HepG2 (cell line): ENCODE results near the gene BABAM1. TPM values are rescaled to one million over a fixed set of nuclear protein-coding genes. Genes with fewer than 3 reads are reported as not detected.

ENCODE experiments used
- DMTF1 ChIP-seq: sonication (generic); formaldehyde crosslinking; IDR thresholded peaks from 2 replicates; pipeline ENCODE4 v1.4.0; 2020; ENCODE audit warnings: mild to moderate bottlenecking, missing genetic modification reagents
- E2F2 ChIP-seq: sonication (generic); formaldehyde crosslinking; IDR thresholded peaks from 2 replicates; pipeline ENCODE4 v1.4.0; 2020; ENCODE audit warnings: missing genetic modification reagents, borderline replicate concordance
- HNF1B ChIP-seq: sonication (generic); formaldehyde crosslinking; IDR thresholded peaks from 2 replicates; pipeline ENCODE4 v1.5.1; 2020; ENCODE audit warnings: mild to moderate bottlenecking, moderate library complexity, missing genetic modification reagents
- IRF9 ChIP-seq: sonication (generic); formaldehyde crosslinking; IDR thresholded peaks from 2 replicates; pipeline ENCODE4 v1.8.0; 2022; ENCODE audit warnings: missing genetic modification reagents, mild to moderate bottlenecking, borderline replicate concordance
- KLF16 ChIP-seq, 2 experiments: sonication (generic) in 1 of 2; formaldehyde crosslinking in 1 of 2; IDR thresholded peaks; 2 replicates each; pipeline versions ENCODE4 v1.6.1 to v1.8.0; 2016 to 2023; ENCODE audit warnings: missing genetic modification reagents in 2 of 2, missing compliant biosample characterization in 1 of 2
- MATR3 ChIP-seq: sonication (generic); formaldehyde crosslinking; IDR thresholded peaks from 2 replicates; pipeline ENCODE4 v1.4.0; 2020; ENCODE audit warnings: missing genetic modification reagents
- TEAD2 ChIP-seq: sonication (generic); formaldehyde crosslinking; IDR thresholded peaks from 2 replicates; pipeline ENCODE4 v1.9.0; 2021; ENCODE audit warnings: missing genetic modification reagents
- TMF1 ChIP-seq: sonication (generic); formaldehyde crosslinking; IDR thresholded peaks from 2 replicates; pipeline ENCODE4 v1.8.1; 2022; ENCODE audit warnings: low read depth, missing genetic modification reagents
- ZNF318 ChIP-seq: sonication (generic); formaldehyde crosslinking; IDR thresholded peaks from 2 replicates; pipeline ENCODE4 v1.4.0; 2020; ENCODE audit warnings: mild to moderate bottlenecking, missing genetic modification reagents
- ZNF496 ChIP-seq: sonication (generic); formaldehyde crosslinking; IDR thresholded peaks from 2 replicates; pipeline ENCODE4 v1.8.1; 2023; ENCODE audit warnings: mild to moderate bottlenecking, moderate library complexity, missing genetic modification reagents; ENCODE audit not compliant: insufficient replicate concordance
- ZNF720 ChIP-seq: sonication (generic); formaldehyde crosslinking; IDR thresholded peaks from 2 replicates; pipeline ENCODE4 v1.4.0; 2020; ENCODE audit warnings: missing genetic modification reagents
- ZNF782 ChIP-seq: sonication (generic); formaldehyde crosslinking; IDR thresholded peaks from 2 replicates; pipeline ENCODE4 v1.4.0; 2020; ENCODE audit warnings: missing genetic modification reagents, mild to moderate bottlenecking, borderline replicate concordance
- polyA plus RNA-seq, 8 experiments: library from polyadenylated mRNA; depleted of rRNA in 3 of 8; stranded (reverse) in 7 of 8; unstranded in 1 of 8; fragments of >200 nt; fragmentation: Illumina TruSeq in 4 of 8; extraction: Trizol in 4 of 8; gene quantifications; 2 replicates each; pipeline versions ENCODE4 v1.2.1 to v1.2.3, GENCODE V29; 2011 to 2016; ENCODE audit warnings: low read depth in 4 of 8, missing spikeins in 1 of 8, mixed read lengths in 1 of 8; ENCODE audit not compliant: insufficient read depth in 1 of 8
- total RNA-seq, 5 experiments: library from RNA; depleted of rRNA; stranded (reverse); fragments of >200 nt; fragmentation: Illumina TruSeq; extraction: Trizol; gene quantifications; 2 replicates each; pipeline ENCODE4 v1.2.3, GENCODE V29; 2016; ENCODE audit warnings: low read depth in 1 of 5

BABAM1 gene
- total and polyA plus RNA-seq, 2 of the 13 experiments (the other 11 are each of a cell fraction or from before 2014, with no cell fraction given): 70.0 to 82.0 TPM

GRCh38 chr19:17243830-17244617 is 23.2 kb upstream of the BABAM1 start (continued):
- no peak for TF ChIP-seq ZNF720 (CRISPR knock-in tag)
- TF ChIP-seq ZNF496 (CRISPR knock-in tag): no peak
- no peak for TF ChIP-seq TEAD2 (CRISPR knock-in tag)
- no peak for TF ChIP-seq KLF16 (CRISPR knock-in tag; IDR thresholded peaks at IDR 0.05)
- TF ChIP-seq MATR3 (CRISPR knock-in tag): no peak
- no peak for TF ChIP-seq DMTF1 (CRISPR knock-in tag)
- no peak for TF ChIP-seq TMF1 (CRISPR knock-in tag)
- TF ChIP-seq ZNF782: peak; percentile 11; the same call in 1 of the 2 replicates
- TF ChIP-seq HNF1B (CRISPR knock-in tag): 0 out of 2 replicates have a peak, but pooled peaks have one; percentile 44
- no peak for TF ChIP-seq E2F2 (CRISPR knock-in tag)
- no peak for TF ChIP-seq ZNF318 (CRISPR knock-in tag)
- TF ChIP-seq IRF9 (CRISPR knock-in tag): no peak
